Lung (tissue), 12 donors: ENCODE data around the gene GAPT. TPM values are rescaled to one million over a fixed set of nuclear protein-coding genes. Genes with fewer than 3 reads are reported as not detected.

ENCODE experiments used
- ATAC-seq: fragments of 200-7000 bp; cut with Tn5 transposase; one replicate; pipeline ENCODE4 v1.9.1; 2020; ENCODE audit warnings: moderate number of reproducible peaks; ENCODE audit not compliant: insufficient read depth, low FRiP score
- DNase-seq, 3 donors: peaks; one replicate each; pipeline ENCODE4 v3.0.0-alpha.2; 2013 to 2017
- H3K27ac ChIP-seq, 2 donors: one replicate each; pipeline ENCODE4 v1.5.1; 2013; ENCODE audit warnings: mild to moderate bottlenecking in 2 of 2, moderate library complexity in 2 of 2, control low read depth in 1 of 2, inconsistent platforms in 1 of 2, low read depth in 1 of 2, low read length in 1 of 2
- H3K27me3 ChIP-seq, 3 donors: one replicate each; pipeline ENCODE4 v1.5.1; 2013; ENCODE audit warnings: low read length in 2 of 3; ENCODE audit not compliant: control insufficient read depth in 3 of 3, insufficient read depth in 3 of 3
- H3K36me3 ChIP-seq, 4 donors: one replicate each; pipeline ENCODE4 v1.5.1; 2013; ENCODE audit warnings: low read length in 4 of 4, mild to moderate bottlenecking in 1 of 4, moderate library complexity in 1 of 4; ENCODE audit not compliant: control insufficient read depth in 4 of 4, insufficient read depth in 4 of 4
- H3K4me1 ChIP-seq, 5 donors: one replicate each; pipeline ENCODE4 v1.5.1; 2013; ENCODE audit warnings: low read length in 5 of 5, mild to moderate bottlenecking in 2 of 5, moderate library complexity in 1 of 5; ENCODE audit not compliant: control insufficient read depth in 5 of 5, insufficient read depth in 5 of 5
- H3K4me3 ChIP-seq: one replicate; pipeline ENCODE4 v1.5.1; 2013; ENCODE audit warnings: mild to moderate bottlenecking, control low read depth, moderate library complexity
- H3K9ac ChIP-seq, 2 donors: one replicate each; pipeline ENCODE4 v1.5.1; 2013; ENCODE audit warnings: low read length in 2 of 2, control low read depth in 1 of 2; ENCODE audit not compliant: insufficient read depth in 1 of 2
- H3K9me3 ChIP-seq, 4 donors: one replicate each; pipeline ENCODE4 v1.5.1; 2013; ENCODE audit warnings: low read length in 3 of 4, mild to moderate bottlenecking in 1 of 4, moderate library complexity in 1 of 4; ENCODE audit not compliant: control insufficient read depth in 4 of 4, insufficient read depth in 3 of 4
- CTCF ChIP-seq: IDR thresholded peaks from 2 replicates; pipeline ENCODE4 v1.5.1; 2012; ENCODE audit warnings: mild to moderate bottlenecking; ENCODE audit errors: control extremely low read depth, extremely low read depth
- WGBS, 2 donors: extraction: QIAGEN DNeasy Blood & Tissue Kit; methylation state at CpG; one replicate each; pipeline ENCODE4 v1.1.7; 2013; 5-methylcytosine and 5-hydroxymethylcytosine counted together
- polyA plus RNA-seq, 2 donors: library from polyadenylated mRNA; stranded (reverse); fragments of 200-250 nt; gene quantifications; one replicate each; pipeline ENCODE4 v1.2.1, GENCODE V29; 2013
- total RNA-seq, 2 donors: library from RNA; depleted of rRNA in 1 of 2; stranded (reverse); fragments of >200 nt in 1 of 2; gene quantifications; one replicate each; pipeline ENCODE4 v1.2.1, GENCODE V29; 2014 to 2021
- donor health status: control.
- donor health status: control.
- donor health status: Bipolar disorder and iron deficiency.
- donor health status: healthy.
- donor health status: DM: yes; HTN: yes; CAD: no.

The GAPT gene
- total and polyA plus RNA-seq, 4 donors, result 4.0 to 20.5 (median 4.6) TPM

GRCh38 chr5:58454025-58454424 lies 37.2 kb upstream of the GAPT start:
- Histone ChIP-seq H3K4me1 (peaks cover 0 to 38% (median 19%) of the 10 kb centered on the region in 5 donors), H3K27ac (no peak overlapping the region), H3K4me3 (peak overlapping the region; percentile 27), H3K36me3 (peaks cover 9 to 47% (median 20%) of the 10 kb centered on the region in 4 donors), H3K9me3 (no peaks in the 10 kb centered on the region), H3K27me3 (no peaks in the 10 kb centered on the region), H3K9ac (peak overlapping the region in 1 of 2 donors; percentile 30)
- no peak for TF ChIP-seq CTCF
- DNase-seq (peak in 1 of 3 donors; percentile 29), ATAC-seq (no peak)
- 75 to 94% methylated on average over 1 of the region's 1 CpG for WGBS, 2 donors

GRCh38 chr5:58455066-58455465 lies 36.2 kb upstream of the GAPT start:
- DNase-seq (no peak), ATAC-seq (no peak)
- H3K4me3 ChIP-seq, result peak overlapping the region; percentile 36
- no peaks in the 10 kb centered on the region for H3K27me3 ChIP-seq
- TF ChIP-seq CTCF, result no peak
- peak overlapping the region in 1 of 2 donors; percentile 57 for H3K9ac ChIP-seq
- no peak overlapping the region for H3K27ac ChIP-seq
- no peaks in the 10 kb centered on the region for H3K9me3 ChIP-seq
- peaks cover 0 to 38% (median 19%) of the 10 kb centered on the region in 5 donors for H3K4me1 ChIP-seq
- 65% methylated on average over 5 of the region's 5 CpGs for WGBS, 2 donors
- peaks cover 9 to 47% (median 20%) of the 10 kb centered on the region in 4 donors for H3K36me3 ChIP-seq

- ATAC-seq (no peak), DNase-seq (no peak)
- Histone ChIP-seq H3K4me3 (peak overlapping the region; percentile 14), H3K4me1 (peaks cover 0 to 40% (median 19%) of the 10 kb centered on the region in 5 donors), H3K27me3 (no peaks in the 10 kb centered on the region), H3K9ac (peak overlapping the region; percentile 44), H3K27ac (no peak overlapping the region), H3K9me3 (no peaks in the 10 kb centered on the region), H3K36me3 (peaks cover 9 to 47% (median 20%) of the 10 kb centered on the region in 4 donors)
- no peak for TF ChIP-seq CTCF
- WGBS, 2 donors, result 71 to 81% methylated on average over 5 of the region's 5 CpGs
These were observed 35.8 kb upstream of the GAPT start for GRCh38 chr5:58455480-58455879.

GRCh38 chr5:58456026-58456425 lies 35.2 kb upstream of the GAPT start:
- no peaks in the 10 kb centered on the region for H3K27me3 ChIP-seq
- WGBS, 2 donors, result 70 to 78% methylated on average over 3 of the region's 3 CpGs
- no peak for TF ChIP-seq CTCF
- no peaks in the 10 kb centered on the region for H3K9me3 ChIP-seq
- H3K4me3 ChIP-seq, result peak overlapping the region; percentile 26
- H3K9ac ChIP-seq, result peak overlapping the region; percentile 4 to 6
- DNase-seq, result peak in 1 of 3 donors; percentile 54
- peak overlapping the region in 1 of 2 donors; percentile 70 for H3K27ac ChIP-seq
- no peak for ATAC-seq
- peaks cover 0 to 42% (median 19%) of the 10 kb centered on the region in 5 donors for H3K4me1 ChIP-seq
- peaks cover 9 to 47% (median 20%) of the 10 kb centered on the region in 4 donors for H3K36me3 ChIP-seq
